HG03378 (cell line): ENCODE data around the gene OPCML.

Experiments used
- ATAC-seq: cut with Tn5 transposase; IDR thresholded peaks from one replicate; pipeline ENCODE4 v1.9.1; 2021; ENCODE audit warnings: mild to moderate bottlenecking, moderate library complexity; ENCODE audit not compliant: unreplicated experiment

OPCML gene

DNA sequence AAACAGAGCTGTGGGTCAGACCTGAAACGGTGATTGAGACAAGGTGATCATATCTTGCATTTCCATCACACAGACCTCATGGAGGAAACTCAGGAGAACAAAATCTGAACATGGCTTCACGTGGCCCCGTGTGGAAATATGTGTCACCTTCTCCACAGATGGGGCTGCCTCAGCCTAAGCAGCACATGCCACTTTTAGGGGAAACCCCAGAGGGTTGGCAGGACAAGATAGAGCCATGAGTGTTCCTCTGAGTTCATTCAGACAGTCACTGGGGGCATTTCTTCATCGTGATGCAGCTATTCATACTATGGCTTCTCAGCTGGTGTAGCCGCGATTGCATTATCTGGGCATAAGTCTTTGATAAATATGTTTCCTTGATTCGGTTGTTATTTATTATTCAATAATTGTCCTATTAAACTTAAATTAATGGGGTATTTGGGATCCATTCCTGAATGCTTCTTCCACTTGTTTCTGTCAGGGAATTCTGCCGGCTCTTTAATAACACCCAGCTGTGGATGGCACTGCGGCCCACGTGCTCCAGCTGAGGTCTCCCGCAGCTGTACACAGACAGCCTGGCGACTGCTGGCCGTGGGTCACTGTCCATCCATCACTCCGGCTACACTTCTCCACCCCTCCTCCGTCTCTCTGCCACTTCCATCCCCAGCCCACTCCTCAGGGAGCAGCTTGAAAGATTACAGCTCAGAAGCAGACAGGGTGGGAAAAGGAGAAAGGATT lies 485.1 kb downstream of the OPCML start:
- no peak for ATAC-seq

DNA sequence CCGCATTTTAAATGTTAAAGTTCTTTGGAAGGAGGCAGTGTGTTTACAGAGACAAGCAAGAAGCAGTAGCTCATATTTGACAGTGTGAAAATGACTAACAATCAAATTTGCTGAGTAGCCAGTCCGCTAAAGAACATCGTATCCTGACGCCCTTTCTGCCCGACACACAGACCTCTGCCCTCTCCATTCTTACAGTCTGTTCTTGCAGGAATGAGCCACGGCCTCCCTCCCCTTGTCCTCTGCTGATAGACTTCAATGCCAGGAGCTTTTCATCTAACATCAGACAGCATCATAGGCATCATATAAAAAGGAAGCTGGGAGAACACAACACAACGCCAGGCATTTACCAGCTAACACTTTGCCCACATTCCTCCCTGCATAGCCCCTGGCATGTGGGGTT lies 486.0 kb downstream of the OPCML start:
- no peak for ATAC-seq

DNA sequence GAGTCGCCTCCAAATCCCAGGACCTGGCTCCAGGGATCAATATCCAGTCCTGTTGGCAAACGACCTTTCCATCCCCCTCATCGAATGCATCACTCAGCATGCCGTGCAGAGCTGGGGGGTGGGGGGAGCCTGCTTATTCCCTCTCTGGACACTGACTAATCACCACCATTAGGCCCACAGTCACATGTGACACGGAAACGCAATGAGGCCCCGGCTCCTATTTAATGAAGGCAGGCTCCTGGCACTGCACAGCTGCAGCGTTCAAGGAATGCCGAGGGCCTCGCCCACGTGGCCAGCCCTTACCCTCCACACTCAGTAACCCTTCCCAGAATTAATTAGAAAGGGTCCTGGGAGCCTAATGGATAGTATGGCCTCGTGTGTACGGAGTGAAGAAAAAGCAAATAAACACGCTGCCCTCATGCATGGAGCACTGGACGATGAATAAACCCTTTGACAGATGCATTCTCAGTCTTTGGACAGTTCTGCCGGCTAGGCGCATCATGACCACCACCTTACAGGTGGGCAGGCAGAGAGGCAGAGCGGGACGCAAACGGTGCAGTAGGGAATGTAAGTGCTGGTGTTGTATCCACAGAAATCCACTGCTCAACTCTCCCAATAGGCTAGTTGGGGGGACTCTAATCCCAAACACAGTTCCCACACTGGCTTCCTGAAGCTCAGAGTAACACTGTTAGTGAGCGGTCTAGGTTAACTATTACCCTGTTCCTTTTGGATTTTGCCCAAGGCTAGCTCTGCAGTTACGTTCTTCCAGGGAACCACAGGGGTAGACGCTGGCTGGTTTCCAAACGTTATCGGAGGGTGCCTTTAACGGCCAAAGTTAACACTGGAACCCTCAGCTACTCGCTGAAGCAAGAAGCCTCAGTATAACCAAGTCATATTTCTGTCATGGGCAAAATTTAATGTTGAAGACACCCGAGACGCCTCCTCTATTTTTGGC lies 490.1 kb downstream of the OPCML start:
- ATAC-seq, result no peak

DNA sequence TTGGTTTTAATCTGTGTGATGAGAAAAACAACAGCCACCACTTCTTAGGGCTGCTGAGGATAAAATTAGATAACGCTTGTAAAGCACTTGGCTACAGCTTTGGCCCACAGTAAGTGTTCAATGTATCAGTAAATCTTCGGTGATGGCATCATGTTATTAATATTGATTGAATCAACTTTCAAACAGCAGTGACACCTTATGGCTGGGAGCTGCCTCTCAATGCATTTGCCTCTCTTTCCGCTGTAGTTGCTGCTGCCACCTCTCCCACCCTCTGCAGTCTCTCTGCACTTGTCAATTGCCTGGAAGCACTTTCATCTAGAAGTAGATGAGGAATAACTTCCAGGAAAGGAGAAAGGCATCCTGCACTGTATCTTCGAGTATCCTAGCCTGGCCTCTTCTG lies 491.1 kb downstream of the OPCML start:
- ATAC-seq, result no peak

DNA sequence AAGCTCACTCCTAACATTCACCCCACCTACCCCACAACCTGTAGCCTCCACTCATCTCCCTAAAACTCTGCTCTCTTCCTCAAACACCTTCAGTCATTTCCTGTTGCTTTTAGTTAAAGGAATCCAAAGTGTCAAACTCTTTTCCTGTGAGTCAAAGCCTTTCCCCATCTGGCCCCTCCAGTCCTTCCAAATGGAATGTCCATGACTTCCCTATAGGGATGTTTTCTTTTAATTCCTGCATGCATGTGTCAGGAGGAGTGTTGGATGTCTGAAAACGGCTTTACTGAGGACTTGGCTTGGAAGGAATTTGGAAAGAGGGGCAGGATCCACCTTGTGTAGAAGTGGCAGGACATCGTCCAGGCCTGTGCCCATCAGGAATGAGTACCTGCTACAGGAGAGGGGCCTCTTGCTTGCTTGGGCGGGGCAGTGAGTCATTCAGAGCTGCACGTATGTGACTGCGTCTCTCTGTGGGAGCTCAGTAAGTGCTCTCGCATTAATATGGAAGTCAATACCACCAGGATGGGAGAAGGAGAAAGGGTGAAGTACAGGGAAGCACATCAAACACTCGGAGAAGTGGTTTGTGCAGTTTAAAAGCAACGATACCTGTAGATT lies 491.9 kb downstream of the OPCML start:
- ATAC-seq, result no peak

DNA sequence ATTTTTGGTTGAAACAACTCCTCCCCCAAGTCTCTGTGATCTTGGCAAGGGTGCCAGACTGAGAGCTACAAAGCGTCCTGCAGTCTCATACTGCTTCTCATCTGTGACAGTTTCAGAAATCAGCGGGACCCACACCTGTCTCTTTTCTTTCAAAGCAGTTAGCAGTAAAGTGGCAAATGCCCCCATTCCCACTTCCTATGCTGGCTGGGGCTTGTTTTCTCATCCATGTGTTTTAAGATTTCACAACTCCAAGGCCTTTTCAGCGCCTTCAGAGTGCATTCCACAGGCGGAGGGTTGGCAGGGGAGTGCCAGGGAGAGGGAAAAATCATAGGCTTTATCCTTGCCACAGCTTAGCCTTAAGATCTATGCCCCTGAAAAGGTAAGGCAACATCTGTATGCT lies 493.5 kb downstream of the OPCML start:
- no peak for ATAC-seq

DNA sequence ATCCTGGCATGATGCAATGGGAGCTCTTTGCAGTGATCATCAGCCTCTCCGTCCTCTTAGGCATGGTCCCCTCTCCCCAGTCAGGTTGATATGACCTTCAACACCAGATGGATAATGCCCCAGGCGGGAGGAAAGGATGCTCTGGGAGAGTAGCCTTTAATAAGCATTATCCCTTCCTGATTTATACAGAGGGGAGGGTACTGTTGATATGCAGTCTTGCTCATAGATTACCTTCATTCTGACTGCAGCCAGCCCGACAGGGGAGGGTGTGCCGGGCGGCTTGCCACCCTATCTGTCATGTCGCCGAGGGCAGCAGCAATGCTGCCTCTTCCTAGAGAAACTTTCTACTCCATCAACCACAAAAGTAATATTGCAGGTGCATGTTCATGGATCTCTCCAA lies 497.4 kb downstream of the OPCML start:
- ATAC-seq, result no peak

DNA sequence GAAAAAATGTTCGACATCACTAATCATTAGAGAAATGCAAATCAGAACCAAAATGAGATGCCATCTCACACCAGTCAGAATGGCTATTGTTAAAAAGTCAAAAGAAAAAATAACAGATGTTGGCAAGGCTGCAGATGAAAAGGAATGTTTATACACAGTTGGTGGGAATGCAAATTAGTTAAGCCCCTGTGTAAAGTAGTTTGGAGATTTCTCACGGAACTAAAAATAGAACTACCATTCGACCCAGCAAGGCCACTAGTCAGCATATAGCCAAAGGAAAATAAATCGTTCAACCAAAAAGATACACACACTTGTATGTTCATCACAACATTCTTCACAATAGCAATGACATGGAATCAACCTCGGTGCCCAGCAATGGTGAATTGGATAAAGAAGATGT lies 503.2 kb downstream of the OPCML start:
- ATAC-seq, result no peak

DNA sequence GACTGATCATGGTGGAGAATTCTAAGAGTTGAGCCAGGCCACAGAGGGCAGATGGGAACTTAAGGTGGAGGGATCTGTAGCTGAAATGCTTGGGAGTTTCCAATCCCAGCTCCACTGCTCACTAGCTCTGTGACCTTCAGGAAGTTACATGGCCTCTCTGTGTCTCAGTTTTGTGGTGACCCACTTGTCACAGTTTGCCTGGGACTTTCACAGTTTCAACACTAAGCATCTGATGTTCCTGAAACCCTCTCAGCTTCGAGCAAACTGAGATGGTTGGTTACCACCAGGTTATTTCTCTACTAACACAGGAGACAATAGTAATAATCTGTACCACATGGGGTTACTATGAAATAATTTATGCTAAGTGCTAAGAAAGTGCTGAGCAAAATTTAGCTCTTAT lies 505.3 kb downstream of the OPCML start:
- no peak for ATAC-seq

DNA sequence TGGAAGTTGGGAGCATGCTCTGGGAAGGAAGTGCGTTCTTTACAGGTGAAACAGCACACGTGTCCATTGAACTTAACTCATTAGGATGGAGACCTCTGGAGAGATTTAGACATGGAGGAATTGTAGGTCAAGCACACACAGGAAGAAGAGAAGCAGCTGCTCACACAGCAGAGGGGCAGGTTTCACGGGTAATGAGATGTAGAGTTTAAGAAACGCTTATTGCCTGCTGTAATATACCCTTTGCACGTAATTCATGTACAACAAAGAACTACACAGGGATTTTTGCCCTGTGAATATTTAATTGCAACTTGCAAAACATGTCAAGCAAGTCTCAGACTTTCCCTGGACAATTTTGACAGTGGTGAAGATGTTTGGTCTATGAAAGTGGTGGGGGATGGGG lies 508.0 kb downstream of the OPCML start:
- no peak for ATAC-seq

DNA sequence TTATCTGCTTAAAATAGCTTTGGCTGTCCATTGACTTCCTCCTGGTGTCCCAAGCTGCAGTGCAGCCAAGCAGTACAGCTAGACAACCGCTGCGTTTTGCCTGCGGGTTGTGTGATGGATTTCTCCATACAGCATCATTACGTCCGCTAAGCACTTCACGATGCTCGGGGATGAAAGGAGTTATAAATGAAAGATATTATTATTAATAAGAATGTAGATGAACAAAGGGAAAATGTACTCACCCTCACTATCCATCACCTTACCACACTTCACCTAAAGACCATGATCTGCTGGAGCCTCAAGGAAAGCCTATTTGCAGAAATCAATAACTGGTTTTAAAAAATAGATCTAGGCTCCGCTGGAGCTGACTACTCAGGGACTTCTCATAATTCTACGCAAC lies 509.1 kb downstream of the OPCML start:
- no peak for ATAC-seq

DNA sequence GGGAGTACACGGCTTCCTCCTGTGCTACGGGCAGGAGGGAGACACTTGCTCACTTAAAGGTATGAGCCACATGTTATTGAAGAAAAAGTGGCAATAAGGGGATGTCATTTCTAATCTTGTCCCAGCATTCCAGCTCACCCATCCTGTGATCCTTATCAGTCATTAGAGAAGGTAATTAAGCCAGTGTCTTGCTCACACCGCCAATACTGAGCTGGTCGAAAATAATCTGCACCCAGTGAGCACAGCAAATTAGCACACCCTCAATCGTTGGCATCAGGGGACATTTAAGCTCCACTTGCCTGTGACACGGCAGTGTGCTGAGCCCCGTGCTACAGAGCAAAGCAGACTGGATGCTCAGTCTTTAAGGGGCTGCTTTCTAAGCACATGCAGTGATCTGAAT lies 510.7 kb downstream of the OPCML start:
- no peak for ATAC-seq

DNA sequence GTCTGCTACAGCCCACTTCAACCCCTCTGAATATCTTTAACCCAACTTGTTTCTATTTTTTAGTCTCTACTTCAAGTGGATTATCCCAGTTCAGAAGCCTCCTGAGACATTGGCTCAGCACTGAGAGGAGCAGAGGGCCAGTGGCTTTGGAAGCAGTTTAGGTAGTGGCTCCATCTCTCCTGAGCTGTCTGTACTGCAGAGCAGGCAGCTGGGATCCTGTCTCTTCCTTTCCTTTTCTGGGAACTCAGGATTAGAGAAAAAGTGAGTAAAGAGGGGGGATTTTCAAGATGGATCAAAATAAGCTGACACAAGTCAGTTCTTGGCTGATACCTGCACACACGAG lies 512.0 kb downstream of the OPCML start:
- no peak for ATAC-seq

DNA sequence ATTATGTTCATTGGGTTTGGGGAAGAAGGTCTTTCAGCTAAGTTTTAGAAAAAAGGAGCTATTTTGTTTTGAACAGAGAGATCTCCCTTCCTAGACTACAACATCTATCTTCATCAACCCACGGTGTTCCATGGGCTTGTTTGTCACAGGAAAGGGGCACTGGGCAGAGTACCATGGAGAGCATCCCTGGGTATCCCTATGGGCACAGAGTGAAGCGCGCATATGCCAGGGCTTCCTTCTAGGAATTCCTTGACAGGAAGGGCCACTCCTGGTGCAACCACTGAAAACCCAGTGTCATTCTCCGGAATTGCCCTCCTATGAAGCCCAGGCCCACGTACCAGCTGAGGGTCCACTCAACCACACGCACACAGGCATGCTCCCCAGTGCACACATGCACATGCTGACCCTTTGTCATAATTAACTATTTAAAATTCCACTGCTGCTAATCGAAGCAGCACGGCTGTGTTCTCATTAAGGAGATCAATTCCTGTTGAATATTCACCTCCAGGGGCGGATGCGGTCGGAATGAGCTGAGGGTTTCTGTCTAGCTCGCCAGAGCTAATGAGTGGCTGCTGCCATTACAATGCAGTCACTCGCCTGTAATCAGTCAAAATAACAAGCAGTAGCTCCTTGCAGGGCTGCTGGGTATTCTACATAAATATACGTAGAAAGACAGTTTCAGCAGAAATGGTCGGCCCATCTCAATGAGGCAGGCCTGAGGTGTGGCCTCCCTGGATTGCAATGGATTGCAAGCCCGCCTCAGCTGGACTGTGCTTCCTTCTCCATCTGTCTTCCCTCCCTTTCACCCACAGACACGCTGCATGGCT lies 512.5 kb downstream of the OPCML start:
- no peak for ATAC-seq

DNA sequence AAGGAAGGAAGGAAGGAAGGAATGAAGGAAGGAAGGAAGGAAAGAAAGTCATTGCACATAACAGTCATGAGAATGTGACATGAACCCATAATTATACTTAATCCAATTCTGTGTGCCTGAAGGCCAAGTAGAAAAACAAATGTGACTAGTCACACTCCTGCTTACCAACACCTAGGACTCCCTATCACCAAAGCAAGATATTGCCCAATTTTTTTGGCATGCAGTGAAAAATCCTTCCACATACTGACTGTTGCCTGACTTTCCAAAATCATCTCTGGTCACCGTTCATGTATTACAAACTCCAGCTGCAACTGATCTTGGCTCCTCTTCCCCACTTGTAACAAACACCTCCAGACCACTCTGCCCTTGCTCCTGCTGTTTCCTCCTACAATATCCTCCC lies 516.8 kb downstream of the OPCML start:
- no peak for ATAC-seq

DNA sequence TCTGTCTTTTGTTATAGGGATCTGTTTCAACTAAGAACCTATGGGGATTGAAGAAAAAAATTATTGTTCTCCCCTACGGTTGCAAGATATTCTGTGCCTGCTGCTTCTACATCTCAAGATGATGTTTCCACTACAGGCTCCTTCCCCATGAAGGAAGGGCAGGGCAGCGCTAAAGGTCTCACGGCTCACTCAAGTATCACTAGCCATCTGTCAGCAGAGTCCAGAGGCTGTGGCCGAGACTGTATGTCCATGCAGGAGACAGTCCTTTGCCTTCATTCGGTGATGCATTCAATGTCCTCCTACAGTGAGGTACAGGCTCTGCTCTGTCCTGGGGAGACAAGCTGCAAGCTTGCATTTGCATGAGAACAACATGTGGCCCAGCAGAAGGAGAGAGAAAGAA lies 518.0 kb downstream of the OPCML start:
- no peak for ATAC-seq

DNA sequence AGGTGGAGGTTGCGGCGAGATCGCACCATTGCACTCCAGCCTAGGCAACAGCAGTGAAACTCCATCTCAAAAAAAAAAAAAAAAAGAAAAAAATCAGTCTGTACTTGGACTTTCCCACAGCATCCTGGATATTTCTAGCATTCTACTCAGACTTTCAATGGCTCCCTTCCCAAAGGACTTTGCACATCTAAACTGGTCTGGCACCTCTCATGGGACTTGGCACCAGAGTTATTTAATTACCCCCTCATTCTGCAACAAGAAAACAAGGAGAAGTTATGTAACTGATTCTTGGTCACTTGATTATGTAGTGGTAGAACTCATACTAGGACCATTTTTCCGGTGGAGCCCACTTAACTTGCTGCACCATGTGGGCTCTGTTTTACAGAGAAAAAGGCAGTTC lies 519.5 kb downstream of the OPCML start:
- ATAC-seq, result no peak

DNA sequence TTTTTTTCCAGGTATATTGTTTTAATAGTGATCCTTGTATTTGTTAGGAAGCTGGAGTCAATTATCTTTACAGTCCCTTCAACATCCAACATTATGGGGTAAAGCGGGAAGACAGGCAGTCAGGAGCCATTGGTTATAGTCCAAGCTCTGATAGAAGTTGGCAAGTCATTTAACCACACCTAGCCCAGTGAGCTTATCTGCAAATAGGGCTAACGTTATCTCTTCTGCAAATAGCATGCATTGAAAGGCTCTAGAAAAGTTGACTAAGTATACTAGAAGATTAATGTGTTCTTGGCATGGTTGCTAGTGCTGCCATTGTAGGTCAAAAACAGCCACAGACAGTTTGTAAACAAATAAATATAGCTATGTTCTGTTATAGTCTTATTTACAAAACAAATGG lies 520.7 kb downstream of the OPCML start:
- ATAC-seq, result no peak

DNA sequence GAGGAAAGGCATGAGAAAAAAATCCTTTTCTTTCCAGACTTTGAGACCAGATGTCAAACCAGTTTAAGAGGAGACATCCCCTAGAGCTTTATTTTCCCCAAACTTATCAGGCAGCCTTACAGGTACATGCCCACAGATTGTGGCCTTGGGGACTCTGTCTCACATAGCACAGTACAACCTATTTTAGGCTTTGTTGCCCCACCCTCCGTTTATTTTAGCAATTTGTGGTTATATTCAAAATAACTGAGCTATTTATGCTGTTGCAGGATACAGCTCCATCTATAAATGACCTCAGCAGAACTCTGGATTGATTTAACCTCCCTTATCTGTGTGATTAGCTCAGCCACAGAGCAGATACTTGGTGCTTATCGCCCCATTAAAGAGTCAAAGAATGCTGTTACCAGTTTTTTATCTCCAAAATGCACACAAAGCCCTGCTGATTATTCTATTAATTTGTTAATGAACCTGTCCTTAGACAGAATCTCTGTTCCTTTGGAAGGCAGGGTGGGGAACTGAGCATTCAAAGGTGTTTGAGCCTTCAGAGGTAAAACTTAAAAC lies 525.2 kb downstream of the OPCML start:
- ATAC-seq, result no peak

DNA sequence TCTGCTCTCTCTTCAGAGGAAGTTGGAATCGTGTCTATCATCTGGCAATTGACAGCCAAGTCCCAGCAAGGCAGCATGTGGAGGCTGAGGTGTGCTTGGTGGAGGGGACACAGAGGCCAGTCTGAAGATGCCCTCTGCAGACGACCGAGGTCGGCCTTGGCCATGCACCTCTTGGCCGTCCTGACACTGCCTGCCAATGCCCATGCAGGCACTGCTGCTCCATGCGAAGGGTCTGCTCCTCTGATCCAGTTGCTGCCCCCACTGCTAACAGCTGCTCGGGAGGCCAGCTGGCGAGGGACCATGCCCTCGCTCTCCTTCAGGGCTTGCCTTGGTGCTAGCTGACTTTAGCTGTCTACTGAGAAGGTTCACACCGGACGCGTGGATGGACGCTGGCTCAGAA lies 527.9 kb downstream of the OPCML start:
- ATAC-seq, result no peak

DNA sequence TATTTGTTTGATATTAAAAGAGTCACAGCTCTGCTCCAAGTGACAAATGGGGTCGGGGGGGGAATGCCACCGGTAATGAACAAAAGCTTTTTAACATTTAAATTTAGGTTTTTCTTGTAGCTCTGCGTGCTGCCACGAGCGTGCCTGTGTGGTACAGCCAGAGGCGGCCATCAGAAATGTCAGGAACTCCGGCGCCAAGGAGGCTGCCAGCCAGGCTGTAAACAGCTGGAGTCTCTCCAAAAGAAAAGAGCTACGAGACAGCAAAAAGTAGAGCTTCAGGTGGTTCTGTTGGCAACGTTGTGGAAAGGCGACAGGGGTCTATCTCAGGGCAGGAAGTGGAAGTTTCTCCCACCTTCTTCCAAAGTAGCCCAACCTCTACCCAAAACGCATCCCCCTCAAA lies 532.8 kb downstream of the OPCML start:
- no peak for ATAC-seq
